ENCODE results near the gene ALG13.

DNA sequence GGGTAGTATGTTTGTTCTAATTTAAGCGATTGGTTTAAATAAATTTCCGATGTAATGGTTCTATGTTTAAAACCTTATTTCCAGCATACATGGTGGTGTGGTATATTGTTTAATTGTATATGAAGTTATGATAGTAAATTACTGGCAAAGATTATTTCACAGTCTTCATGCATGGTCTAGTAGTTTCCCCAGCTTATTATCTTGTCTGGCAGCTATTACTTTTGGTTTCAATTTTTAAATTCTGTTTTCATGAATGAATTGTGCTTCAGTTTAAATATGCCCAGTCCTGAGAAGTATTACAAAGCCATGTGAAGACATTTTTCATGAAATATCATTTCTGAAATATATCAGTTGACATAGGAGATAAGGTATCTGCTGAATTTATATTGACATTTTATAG, 6.3 kb downstream of the ALG13 start:
- TF ChIP-seq, protein P1, sequence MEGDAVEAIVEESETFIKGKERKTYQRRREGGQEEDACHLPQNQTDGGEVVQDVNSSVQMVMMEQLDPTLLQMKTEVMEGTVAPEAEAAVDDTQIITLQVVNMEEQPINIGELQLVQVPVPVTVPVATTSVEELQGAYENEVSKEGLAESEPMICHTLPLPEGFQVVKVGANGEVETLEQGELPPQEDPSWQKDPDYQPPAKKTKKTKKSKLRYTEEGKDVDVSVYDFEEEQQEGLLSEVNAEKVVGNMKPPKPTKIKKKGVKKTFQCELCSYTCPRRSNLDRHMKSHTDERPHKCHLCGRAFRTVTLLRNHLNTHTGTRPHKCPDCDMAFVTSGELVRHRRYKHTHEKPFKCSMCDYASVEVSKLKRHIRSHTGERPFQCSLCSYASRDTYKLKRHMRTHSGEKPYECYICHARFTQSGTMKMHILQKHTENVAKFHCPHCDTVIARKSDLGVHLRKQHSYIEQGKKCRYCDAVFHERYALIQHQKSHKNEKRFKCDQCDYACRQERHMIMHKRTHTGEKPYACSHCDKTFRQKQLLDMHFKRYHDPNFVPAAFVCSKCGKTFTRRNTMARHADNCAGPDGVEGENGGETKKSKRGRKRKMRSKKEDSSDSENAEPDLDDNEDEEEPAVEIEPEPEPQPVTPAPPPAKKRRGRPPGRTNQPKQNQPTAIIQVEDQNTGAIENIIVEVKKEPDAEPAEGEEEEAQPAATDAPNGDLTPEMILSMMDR (IDR thresholded peaks at IDR 0.05) = no peak
- no peak for TF ChIP-seq ZFX (IDR thresholded peaks at IDR 0.05; ENCODE audit: borderline replicate concordance)

All from 22Rv1 (cell line).